22Rv1 (cell line): ENCODE measurements around the gene SMYD3.

ENCODE experiments used
- H3K27ac ChIP-seq: fragments of 450-650 bp; 2 replicates; pipeline ENCODE4 v1.5.1; 2017
- ZFX ChIP-seq: fragments of 450-650 bp; IDR thresholded peaks from 2 replicates; pipeline ENCODE4 v1.6.1; 2017; ENCODE audit warnings: antibody characterized with exemption, borderline replicate concordance
- TF ChIP-seq, protein P1 (sequence below): fragments of 450-650 bp; IDR thresholded peaks from 2 replicates; pipeline ENCODE4 v1.5.1; 2017; ENCODE audit warnings: mild to moderate bottlenecking

SMYD3 gene

DNA sequence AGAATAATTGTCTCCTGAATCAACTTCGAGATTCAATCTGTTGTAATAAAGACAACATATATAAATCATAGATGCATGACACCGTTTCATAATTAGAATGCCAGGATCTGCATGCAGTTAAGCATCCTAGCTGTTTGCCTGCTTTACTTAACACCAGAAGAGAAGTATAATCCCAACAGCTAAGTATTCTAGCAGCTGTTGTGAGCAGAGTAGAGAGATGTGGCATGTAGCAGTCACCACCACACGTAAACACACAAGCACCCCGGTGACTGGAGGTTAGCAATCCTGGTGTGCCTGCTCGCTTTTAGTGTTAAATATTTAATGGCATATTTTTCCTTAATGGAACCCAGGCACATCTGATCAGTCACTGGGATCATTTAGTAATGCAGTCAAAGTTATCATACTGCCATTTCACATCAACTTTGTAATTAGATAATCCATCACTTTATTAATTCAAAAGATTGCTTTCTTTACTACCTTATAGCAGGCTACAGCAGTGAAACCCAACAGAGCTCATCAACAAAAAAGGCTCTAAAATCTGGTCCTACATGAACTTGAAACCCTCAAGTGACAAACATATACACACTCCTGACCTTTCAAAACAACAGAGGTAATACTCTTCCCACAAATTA is 187.9 kb downstream of the SMYD3 start:
- no peak overlapping the region for H3K27ac ChIP-seq
- no peak for TF ChIP-seq ZFX
- TF ChIP-seq, protein P1, sequence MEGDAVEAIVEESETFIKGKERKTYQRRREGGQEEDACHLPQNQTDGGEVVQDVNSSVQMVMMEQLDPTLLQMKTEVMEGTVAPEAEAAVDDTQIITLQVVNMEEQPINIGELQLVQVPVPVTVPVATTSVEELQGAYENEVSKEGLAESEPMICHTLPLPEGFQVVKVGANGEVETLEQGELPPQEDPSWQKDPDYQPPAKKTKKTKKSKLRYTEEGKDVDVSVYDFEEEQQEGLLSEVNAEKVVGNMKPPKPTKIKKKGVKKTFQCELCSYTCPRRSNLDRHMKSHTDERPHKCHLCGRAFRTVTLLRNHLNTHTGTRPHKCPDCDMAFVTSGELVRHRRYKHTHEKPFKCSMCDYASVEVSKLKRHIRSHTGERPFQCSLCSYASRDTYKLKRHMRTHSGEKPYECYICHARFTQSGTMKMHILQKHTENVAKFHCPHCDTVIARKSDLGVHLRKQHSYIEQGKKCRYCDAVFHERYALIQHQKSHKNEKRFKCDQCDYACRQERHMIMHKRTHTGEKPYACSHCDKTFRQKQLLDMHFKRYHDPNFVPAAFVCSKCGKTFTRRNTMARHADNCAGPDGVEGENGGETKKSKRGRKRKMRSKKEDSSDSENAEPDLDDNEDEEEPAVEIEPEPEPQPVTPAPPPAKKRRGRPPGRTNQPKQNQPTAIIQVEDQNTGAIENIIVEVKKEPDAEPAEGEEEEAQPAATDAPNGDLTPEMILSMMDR = no peak

DNA sequence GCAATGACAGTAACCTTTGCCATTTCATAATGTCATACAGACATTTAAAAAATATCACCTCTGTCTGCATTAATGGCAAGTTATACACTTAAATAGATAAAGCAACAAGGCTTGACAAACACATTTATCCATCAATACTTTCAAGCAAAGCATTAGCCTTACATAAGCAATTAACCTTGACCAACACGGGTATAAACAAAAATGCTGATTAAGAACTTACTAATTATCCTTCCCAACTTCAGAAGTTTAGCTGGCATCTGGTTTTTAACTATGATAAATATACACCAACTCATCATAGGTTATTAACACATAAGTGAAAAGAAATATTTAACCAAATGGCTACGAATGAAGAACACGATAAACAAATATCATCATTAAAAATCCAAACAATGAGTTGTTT is 188.5 kb downstream of the SMYD3 start:
- TF ChIP-seq ZFX = no peak
- TF ChIP-seq, protein P1 = no peak
- no peak overlapping the region for H3K27ac ChIP-seq

DNA sequence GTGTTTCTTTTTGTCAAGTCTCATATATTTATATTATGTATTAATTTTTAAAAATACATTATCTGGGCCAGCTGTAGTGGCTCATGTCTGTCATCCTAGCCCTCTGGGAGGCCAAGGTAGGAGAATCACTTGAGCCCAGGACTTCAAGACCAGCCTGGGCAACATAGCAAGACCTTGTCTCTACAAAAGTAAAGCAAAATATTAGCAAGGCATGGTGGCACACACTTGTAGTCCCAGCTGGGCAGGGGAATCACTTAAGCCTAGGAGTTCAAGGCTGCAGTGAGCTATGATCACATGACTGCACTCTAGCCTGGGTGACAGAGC is 189.1 kb downstream of the SMYD3 start:
- H3K27ac ChIP-seq = no peak overlapping the region

DNA sequence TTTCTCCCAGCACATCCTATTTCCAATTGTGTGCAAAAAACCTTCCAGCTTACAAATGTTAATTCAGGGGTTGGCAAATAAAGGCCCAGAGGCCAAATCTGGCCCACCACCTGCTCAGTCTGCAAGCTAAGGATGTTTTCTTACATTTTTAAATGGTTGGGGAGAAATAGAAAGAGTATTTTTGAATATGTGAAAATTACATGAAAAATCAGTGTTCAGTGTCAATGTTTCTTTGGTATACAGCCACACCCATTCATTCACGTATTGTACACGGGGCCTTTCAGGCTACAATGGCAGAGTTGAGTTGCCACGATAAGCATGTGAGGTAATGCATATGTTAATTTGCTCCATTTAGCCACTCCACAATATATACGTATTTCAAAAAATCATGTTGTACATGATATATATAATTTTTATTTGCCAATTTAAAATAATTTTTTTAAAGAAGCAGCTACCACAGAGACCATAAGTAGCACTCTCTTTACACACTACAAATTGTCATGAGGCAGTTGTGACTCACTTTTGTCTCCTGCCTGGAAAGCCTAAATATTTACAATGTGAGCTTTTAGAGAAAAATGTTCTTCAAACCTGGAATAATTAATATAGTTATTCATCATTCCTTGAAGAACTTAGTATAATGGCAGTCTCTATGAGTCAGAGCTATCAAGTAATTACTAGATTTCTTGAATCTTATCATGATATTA is 189.6 kb downstream of the SMYD3 start:
- no peak overlapping the region for H3K27ac ChIP-seq
- TF ChIP-seq, protein P1 = no peak
- no peak for TF ChIP-seq ZFX

More for the DNA sequence above, 189.1 kb downstream of the SMYD3 start:
- TF ChIP-seq, protein P1 = no peak
- no peak for TF ChIP-seq ZFX

DNA sequence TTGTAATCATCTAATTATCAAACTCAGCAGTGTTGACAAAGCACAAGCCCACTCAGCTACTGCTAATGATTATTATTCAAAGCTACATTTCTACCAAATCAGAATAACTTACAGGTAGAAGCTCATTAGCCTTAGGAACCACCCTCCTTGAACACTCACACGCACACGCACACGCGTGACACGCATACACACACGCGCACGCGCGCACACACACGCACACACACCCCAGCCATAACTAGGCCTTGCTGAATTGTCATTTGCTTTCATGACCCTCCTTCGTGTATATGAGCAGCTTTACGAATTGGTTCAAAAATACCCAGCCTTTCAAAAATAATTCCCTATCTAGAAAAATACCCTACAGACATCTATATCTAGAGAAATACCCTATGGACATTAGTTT is 195.6 kb downstream of the SMYD3 start:
- no peak overlapping the region for H3K27ac ChIP-seq
- no peak for TF ChIP-seq ZFX
- TF ChIP-seq, protein P1 = no peak

DNA sequence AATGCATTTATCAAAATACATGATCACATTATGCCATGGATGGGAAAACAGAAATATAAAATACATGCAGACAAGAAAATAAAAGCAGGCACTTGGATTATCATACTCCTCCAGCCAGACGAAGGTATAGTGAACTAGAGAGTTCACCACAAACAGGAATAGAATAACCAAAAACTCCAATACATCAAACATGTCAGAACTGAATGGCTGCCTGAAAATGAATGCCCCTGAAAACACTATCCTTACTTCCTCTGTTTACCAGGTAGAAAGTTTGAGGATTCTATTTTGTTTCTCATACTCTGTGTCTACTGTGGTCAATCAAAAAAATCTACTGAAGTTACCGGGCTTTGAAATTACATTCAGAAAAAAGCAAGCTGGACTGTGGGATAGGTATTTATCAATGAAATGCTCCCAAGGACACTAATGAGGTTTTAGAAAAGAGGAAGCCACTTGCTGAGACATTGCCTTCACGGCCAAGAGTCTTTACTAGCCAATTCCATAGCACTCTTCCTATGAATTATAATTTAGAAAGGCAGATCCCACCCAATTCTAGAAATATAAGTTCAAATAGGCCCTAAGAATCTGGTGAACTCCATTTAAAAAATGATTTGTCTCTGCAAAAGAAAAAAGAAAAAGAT is 197.7 kb downstream of the SMYD3 start:
- TF ChIP-seq, protein P1 = no peak
- no peak for TF ChIP-seq ZFX
- no peak overlapping the region for H3K27ac ChIP-seq

DNA sequence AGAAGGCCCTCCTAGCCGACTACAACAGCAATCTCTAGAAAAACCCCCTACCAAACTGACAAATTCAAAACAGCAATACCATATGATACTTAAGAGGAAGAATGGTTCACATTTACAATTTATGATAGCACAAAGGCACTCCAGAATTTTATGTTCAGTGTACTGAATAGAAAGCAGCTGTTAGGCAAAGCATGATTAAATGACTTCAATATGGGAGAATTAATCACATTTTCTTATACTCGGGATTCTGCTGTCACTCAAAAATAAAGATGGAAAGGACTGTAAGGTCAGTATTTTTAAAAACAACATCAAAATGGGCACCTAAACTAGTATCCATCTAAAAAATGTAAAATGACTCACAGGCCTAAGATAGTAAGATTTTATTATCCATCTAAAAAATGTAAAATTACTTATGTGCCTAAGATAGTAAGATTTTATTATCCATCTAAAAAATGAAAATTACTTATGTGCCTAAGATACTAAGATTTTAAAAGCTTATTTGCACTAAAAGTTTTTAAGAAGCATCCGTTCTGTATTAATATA is 198.5 kb downstream of the SMYD3 start:
- no peak for TF ChIP-seq ZFX
- TF ChIP-seq, protein P1 = no peak

More for the DNA sequence above, 198.5 kb downstream of the SMYD3 start:
- no peak overlapping the region for H3K27ac ChIP-seq
